Effector memory CD8-positive, alpha-beta T cell (primary cell): ENCODE measurements around the gene TMEM218.

Experiments used
- ATAC-seq: fragments of 150-1000 bp; cut with Tn5 transposase; replicated peaks from 2 replicates; pipeline ENCODE4 v1.10.0; 2021; ENCODE audit warnings: mild to moderate bottlenecking, moderate library complexity
- DNase-seq, 3 experiments: peaks; one replicate each; pipeline ENCODE4 v3.0.0; 2021
- H3K27ac Mint-ChIP-seq, 2 donors: one replicate each; pipeline ENCODE4 v1.8.0; 2022; ENCODE audit warnings: mild to moderate bottlenecking in 2 of 2, mixed read lengths in 2 of 2, moderate library complexity in 2 of 2
- H3K27me3 Mint-ChIP-seq, 2 donors: one replicate each; pipeline ENCODE4 v1.8.0; 2022; ENCODE audit warnings: mixed read lengths in 2 of 2
- H3K36me3 Mint-ChIP-seq: one replicate; pipeline ENCODE4 v1.8.0; 2022; ENCODE audit warnings: mild to moderate bottlenecking, moderate library complexity, mixed read lengths; ENCODE audit not compliant: insufficient read depth
- H3K4me1 Mint-ChIP-seq, 2 donors: one replicate each; pipeline ENCODE4 v1.8.0; 2022; ENCODE audit warnings: low read depth in 2 of 2, mixed read lengths in 2 of 2
- H3K4me3 Mint-ChIP-seq, 2 donors: one replicate each; pipeline ENCODE4 v1.8.0; 2022; ENCODE audit warnings: mild to moderate bottlenecking in 2 of 2, mixed read lengths in 2 of 2, moderate library complexity in 2 of 2
- H3K9me3 Mint-ChIP-seq, 2 donors: one replicate each; pipeline ENCODE4 v1.8.0; 2022; ENCODE audit warnings: mixed read lengths in 2 of 2

The TMEM218 gene

GRCh38 chr11:125082611-125083311, 28.7 kb downstream of the TMEM218 start:
- Mint-ChIP-seq H3K9me3 (no peaks in the 10 kb centered on the region), H3K36me3 (no peaks in the 10 kb centered on the region), H3K27ac (no peak overlapping the region), H3K4me3 (no peak overlapping the region), H3K4me1 (no peaks in the 10 kb centered on the region), H3K27me3 (peaks cover 19 to 63% of the 10 kb centered on the region in 2 donors)
- ATAC-seq, result no peak
- no peak for DNase-seq

- H3K9me3 Mint-ChIP-seq, result no peaks in the 10 kb centered on the region
- no peaks in the 10 kb centered on the region for H3K36me3 Mint-ChIP-seq
- H3K27ac Mint-ChIP-seq, result no peak overlapping the region
- H3K4me3 Mint-ChIP-seq, result no peak overlapping the region
- no peaks in the 10 kb centered on the region for H3K4me1 Mint-ChIP-seq
- DNase-seq (no peak), ATAC-seq (no peak)
- H3K27me3 Mint-ChIP-seq, result peaks cover 20 to 71% of the 10 kb centered on the region in 2 donors
Observed at GRCh38 chr11:125082040-125082439, 29.4 kb downstream of the TMEM218 start.

- H3K9me3 Mint-ChIP-seq, result no peaks in the 10 kb centered on the region
- no peaks in the 10 kb centered on the region for H3K36me3 Mint-ChIP-seq
- DNase-seq (no peak), ATAC-seq (no peak)
- H3K27me3 Mint-ChIP-seq, result peaks cover 20 to 78% of the 10 kb centered on the region in 2 donors
- no peaks in the 10 kb centered on the region for H3K4me1 Mint-ChIP-seq
- H3K27ac Mint-ChIP-seq, result no peak overlapping the region
- no peak overlapping the region for H3K4me3 Mint-ChIP-seq
Observed at GRCh38 chr11:125081098-125081798, 30.2 kb downstream of the TMEM218 start.

DNA sequence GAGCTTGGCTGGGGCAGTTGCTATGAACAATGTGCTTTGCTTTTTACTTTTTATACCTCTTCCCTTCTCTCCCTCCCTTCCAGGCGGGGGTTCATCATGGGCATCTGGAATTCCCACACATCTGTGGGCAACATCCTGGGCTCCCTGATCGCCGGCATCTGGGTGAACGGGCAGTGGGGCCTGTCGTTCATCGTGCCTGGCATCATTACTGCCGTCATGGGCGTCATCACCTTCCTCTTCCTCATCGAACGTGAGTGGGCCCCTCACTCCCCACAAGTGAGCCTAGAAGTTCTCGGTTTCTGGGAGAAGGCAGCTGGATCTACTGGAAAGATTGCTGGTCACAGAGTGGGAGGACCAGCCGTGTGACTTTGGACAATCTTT, 30.9 kb downstream of the TMEM218 start:
- DNase-seq, result no peak
- H3K4me3 Mint-ChIP-seq, result no peak overlapping the region
- H3K27me3 Mint-ChIP-seq, result peaks cover 20 to 79% of the 10 kb centered on the region in 2 donors
- H3K4me1 Mint-ChIP-seq, result no peaks in the 10 kb centered on the region
- no peak for ATAC-seq
- no peaks in the 10 kb centered on the region for H3K36me3 Mint-ChIP-seq
- H3K27ac Mint-ChIP-seq, result no peak overlapping the region
- H3K9me3 Mint-ChIP-seq, result no peaks in the 10 kb centered on the region

DNA sequence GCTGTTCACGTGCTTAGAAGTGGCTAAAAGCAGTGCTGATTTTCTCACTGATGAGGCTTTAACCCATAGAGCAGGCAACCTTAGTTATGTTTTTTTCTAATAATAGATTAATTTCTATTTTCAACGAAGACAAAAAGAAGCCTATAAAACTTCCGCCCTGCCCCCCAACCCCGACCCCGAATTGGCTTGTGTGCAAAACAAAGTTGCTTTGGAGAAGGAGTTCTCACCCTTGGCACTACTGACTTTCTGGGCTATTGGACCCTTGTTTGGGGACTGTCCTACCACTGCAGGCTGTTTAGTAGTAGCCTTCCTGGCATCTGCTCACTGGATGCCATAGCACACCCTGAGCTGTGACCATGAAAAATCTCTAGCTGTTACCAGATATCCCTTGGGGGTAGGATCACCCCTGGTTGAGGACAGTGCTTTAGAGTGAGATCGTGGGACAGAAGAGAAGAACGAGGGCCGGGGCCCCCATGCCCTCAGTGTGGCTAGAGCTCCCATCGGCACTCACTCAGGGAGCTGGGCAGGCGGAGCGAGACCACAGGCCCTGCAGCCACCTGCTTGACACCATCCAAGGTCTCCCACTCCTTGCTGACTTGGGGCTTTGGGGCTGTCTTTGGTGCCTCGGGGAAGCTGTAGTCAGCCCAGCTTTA, 31.4 kb downstream of the TMEM218 start:
- no peak overlapping the region for H3K4me3 Mint-ChIP-seq
- H3K27ac Mint-ChIP-seq, result no peak overlapping the region
- H3K36me3 Mint-ChIP-seq, result no peaks in the 10 kb centered on the region
- DNase-seq (no peak), ATAC-seq (no peak)
- peaks cover 20 to 77% of the 10 kb centered on the region in 2 donors for H3K27me3 Mint-ChIP-seq
- no peaks in the 10 kb centered on the region for H3K4me1 Mint-ChIP-seq
- no peaks in the 10 kb centered on the region for H3K9me3 Mint-ChIP-seq

DNA sequence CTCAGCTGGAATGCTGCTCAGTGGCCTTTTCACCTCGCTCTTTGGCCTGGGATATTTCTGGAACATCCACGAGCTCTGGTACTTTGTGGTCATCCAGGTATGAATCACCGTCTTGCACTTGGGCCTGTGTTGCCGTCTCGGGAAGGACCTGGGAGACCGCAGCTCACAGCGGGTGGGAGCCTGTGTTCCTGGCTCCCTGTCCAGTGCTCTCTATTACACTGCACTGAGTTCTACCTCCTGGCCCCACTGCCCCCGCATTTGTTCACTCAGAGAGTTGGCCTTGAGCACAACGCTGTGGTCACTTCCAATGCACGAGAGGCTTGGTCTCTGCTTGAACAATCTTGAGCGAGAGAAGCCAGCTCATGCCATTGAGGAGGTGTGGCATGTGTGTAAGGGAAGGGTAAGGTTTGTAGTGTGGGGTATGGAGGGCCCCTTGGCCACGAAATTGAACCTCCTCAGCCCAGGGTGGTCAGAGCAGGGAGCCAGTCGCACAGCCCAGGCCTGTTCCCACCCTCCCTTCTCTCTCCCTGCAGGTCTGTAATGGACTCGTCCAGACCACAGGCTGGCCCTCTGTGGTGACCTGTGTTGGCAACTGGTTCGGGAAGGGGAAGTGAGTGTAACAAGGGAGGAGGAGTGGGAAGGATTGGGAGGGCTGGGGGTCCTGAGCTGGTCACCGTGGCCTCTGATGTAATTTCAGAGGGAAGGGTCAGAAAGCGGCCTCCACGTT, 32.1 kb downstream of the TMEM218 start:
- Mint-ChIP-seq H3K9me3 (no peaks in the 10 kb centered on the region), H3K4me3 (no peak overlapping the region), H3K27me3 (peaks cover 22 to 76% of the 10 kb centered on the region in 2 donors), H3K4me1 (peaks cover 0 to under 1% of the 10 kb centered on the region in 2 donors), H3K27ac (no peak overlapping the region), H3K36me3 (no peaks in the 10 kb centered on the region)
- DNase-seq (no peak), ATAC-seq (no peak)

DNA sequence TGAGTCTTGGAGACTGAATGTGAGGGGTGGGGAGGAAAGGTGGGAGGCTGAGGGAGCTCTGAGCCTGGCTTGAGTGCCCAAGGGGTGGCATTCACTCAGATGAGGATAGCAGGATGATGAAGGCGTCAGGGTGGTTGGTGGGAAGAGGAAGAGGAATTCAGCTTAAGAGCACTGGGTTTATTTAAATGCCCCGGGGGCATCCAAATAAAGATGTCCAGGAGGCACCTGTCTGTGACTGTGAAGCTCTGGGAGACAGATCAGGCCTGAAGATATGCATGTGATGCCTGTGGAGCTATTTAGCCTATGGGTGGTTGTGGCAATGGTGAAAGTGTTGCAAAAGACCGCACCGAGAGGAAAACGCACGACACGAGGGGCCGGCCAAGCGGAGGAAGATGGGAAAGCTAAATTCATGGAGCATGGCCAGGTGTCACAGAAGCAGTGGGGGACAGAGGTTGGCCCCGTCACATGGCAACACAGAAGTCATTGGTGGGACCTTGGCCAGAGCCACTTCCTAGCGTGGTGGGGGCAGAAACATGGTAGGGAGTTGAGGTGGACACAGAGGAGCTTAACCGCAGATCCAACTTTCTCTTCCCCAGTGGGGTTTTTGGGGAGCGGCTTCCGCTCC, 32.8 kb downstream of the TMEM218 start:
- no peaks in the 10 kb centered on the region for H3K9me3 Mint-ChIP-seq
- no peak overlapping the region for H3K27ac Mint-ChIP-seq
- peaks cover 0 to 6% of the 10 kb centered on the region in 2 donors for H3K4me1 Mint-ChIP-seq
- DNase-seq (no peak), ATAC-seq (no peak)
- no peaks in the 10 kb centered on the region for H3K36me3 Mint-ChIP-seq
- peaks cover 28 to 76% of the 10 kb centered on the region in 2 donors for H3K27me3 Mint-ChIP-seq
- no peak overlapping the region for H3K4me3 Mint-ChIP-seq

DNA sequence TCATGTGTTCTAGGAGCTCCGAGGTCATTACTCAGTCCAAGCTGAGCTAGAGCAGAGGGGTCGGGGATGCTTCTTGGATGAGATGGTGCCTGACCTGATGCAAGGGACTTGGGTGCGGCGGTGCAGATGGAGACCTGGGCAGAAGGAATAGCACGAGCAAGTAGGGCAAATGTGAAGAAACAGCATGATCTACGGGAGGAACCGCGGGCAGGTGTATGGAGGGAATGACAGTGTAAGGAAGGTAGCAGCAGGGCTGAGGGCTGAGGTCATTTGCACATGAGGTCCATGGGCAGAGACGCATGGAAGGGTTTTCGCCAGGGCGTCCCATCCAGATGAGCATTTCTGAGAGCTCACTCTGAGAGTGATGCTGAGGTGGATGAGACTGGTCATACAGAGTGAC, 33.4 kb downstream of the TMEM218 start:
- Mint-ChIP-seq H3K4me1 (peaks cover 0 to 6% of the 10 kb centered on the region in 2 donors), H3K27me3 (peaks cover 28 to 71% of the 10 kb centered on the region in 2 donors), H3K27ac (no peak overlapping the region)

DNA sequence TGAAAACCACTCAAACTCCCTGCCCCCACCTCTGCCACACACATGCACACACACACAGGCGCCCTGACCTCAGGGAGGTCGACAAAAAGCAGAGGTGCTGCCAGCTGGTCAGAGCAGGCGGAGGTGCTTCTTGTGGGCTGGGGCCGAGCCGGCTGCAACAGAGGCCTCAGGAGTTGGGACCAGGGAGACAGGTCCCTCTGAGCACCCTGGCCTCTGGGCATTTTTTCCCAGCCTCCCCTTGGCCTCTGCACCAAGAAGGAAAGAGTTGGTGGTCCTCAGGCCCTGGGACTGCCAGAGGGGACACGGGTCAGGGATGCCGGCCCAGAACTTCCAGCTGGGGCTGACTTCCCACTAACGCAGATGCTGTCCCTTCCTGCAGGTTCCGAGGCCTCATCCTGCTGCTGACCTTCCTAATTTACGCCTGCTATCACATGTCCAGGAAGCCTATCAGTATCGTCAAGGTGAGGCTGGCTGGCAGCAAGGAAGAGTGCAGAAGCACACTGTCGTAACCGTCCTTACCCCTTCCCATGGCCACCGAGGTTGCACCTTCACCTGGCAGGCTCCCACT, 35.0 kb downstream of the TMEM218 start:
- Mint-ChIP-seq H3K27ac (no peak overlapping the region), H3K27me3 (peaks cover 20 to 71% of the 10 kb centered on the region in 2 donors), H3K4me1 (peaks cover 0 to 6% of the 10 kb centered on the region in 2 donors), H3K9me3 (no peaks in the 10 kb centered on the region), H3K36me3 (no peaks in the 10 kb centered on the region), H3K4me3 (no peak overlapping the region)
- no peak for DNase-seq
- ATAC-seq, result no peak

More for the DNA sequence above, 33.4 kb downstream of the TMEM218 start:
- Mint-ChIP-seq H3K4me3 (no peak overlapping the region), H3K9me3 (no peaks in the 10 kb centered on the region), H3K36me3 (no peaks in the 10 kb centered on the region)
- no peak for DNase-seq
- no peak for ATAC-seq

- no peaks in the 10 kb centered on the region for H3K36me3 Mint-ChIP-seq
- H3K4me3 Mint-ChIP-seq, result no peak overlapping the region
- H3K27ac Mint-ChIP-seq, result no peak overlapping the region
- H3K27me3 Mint-ChIP-seq, result peaks cover 19 to 74% of the 10 kb centered on the region in 2 donors
- DNase-seq, result no peak
- no peak for ATAC-seq
- H3K9me3 Mint-ChIP-seq, result no peaks in the 10 kb centered on the region
- peaks cover under 1 to 10% of the 10 kb centered on the region in 2 donors for H3K4me1 Mint-ChIP-seq
Observed at GRCh38 chr11:125075900-125076317, 35.5 kb downstream of the TMEM218 start.

- no peaks in the 10 kb centered on the region for H3K9me3 Mint-ChIP-seq
- H3K4me3 Mint-ChIP-seq, result no peak overlapping the region
- H3K27ac Mint-ChIP-seq, result no peak overlapping the region
- DNase-seq (no peak), ATAC-seq (no peak)
- peaks cover 3 to 16% of the 10 kb centered on the region in 2 donors for H3K4me1 Mint-ChIP-seq
- peaks cover 19 to 76% of the 10 kb centered on the region in 2 donors for H3K27me3 Mint-ChIP-seq
- H3K36me3 Mint-ChIP-seq, result no peaks in the 10 kb centered on the region
Observed at GRCh38 chr11:125075242-125075625, 36.2 kb downstream of the TMEM218 start.

DNA sequence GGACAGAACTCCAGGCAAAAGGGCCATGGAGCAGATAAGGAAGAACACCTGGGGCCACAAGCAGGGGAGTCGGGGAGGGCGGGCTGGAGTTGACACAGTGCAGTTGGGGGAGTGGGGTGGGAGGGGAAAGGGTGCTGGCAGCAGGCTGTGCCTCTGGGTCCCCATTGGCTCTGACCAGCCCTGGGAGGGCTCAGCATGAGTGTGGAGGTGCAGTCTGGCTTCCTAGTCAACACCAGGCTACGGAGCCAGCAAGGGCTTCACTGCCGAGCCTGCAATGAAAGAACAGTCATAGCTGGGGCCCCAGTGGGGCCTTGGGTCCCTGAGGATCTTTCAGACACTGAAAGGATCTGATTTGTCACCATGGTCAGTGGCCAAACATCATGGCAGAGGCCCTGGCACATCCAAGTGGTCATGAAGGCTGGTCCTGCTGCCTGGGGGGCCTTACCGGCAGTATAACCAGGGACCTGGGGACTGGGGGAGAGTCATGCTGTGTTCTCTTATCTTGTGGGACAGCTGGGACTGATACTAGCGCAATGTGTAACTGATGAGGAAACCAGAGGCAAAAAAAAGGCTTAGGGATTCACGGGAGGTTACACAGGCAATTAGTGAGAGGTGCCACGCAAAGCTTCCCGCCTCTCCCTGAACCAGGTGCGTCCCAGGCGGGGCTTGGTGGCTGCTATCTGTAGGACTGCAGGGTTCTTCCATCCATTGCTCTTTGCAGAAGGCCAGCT, 36.8 kb downstream of the TMEM218 start:
- ATAC-seq (no peak), DNase-seq (no peak)
- H3K27me3 Mint-ChIP-seq, result peaks cover 21 to 81% of the 10 kb centered on the region in 2 donors

More for the DNA sequence above, 36.8 kb downstream of the TMEM218 start:
- H3K4me1 Mint-ChIP-seq, result peaks cover 3 to 20% of the 10 kb centered on the region in 2 donors
- no peaks in the 10 kb centered on the region for H3K9me3 Mint-ChIP-seq
- H3K4me3 Mint-ChIP-seq, result no peak overlapping the region
- no peak overlapping the region for H3K27ac Mint-ChIP-seq
- no peaks in the 10 kb centered on the region for H3K36me3 Mint-ChIP-seq
